Activated CD4-positive, CD25-positive, alpha-beta regulatory T cell treated with anti-CD3 and anti-CD28 coated beads, Interleukin-2, amount 50 U/mL, for 24 hours (primary cell): ENCODE results near the gene TYW1B.
"Not testable (repeated sequence)": the region's sequence is repeated elsewhere in the genome, so short reads cannot be mapped to it uniquely, and the experiment has no call there.

Experiments
- ATAC-seq, 2 donors: fragments of 150-1000 bp; cut with Tn5 transposase; one replicate each; pipeline ENCODE4 v1.10.0; 2021; ENCODE audit warnings: mild to moderate bottlenecking in 1 of 2, moderate library complexity in 1 of 2

Gene TYW1B

GRCh38 chr7:72816370-72817157 is 11.4 kb downstream of the TYW1B start:
- not testable (repeated sequence) for ATAC-seq

GRCh38 chr7:72810437-72810836 is 17.6 kb downstream of the TYW1B start:
- not testable (repeated sequence) for ATAC-seq

GRCh38 chr7:72808511-72808910 is 19.5 kb downstream of the TYW1B start:
- not testable (repeated sequence) for ATAC-seq

- ATAC-seq: not testable (repeated sequence)
These were observed 21.1 kb downstream of the TYW1B start for GRCh38 chr7:72806851-72807250.

GRCh38 chr7:72805526-72806494 is 22.2 kb downstream of the TYW1B start:
- ATAC-seq: no peak

GRCh38 chr7:72803778-72804177 is 24.2 kb downstream of the TYW1B start:
- not testable (repeated sequence) for ATAC-seq

GRCh38 chr7:72801564-72801963 is 26.4 kb downstream of the TYW1B start:
- ATAC-seq: not testable (repeated sequence)

- ATAC-seq: not testable (repeated sequence)
These were observed 32.6 kb downstream of the TYW1B start for GRCh38 chr7:72795401-72795800.

- no peak for ATAC-seq
These were observed 34.2 kb downstream of the TYW1B start for GRCh38 chr7:72793791-72794190.

- not testable (repeated sequence) for ATAC-seq
These were observed 37.3 kb downstream of the TYW1B start for GRCh38 chr7:72790698-72791060.

GRCh38 chr7:72790048-72790697 is 37.8 kb downstream of the TYW1B start:
- ATAC-seq: not testable (repeated sequence)

GRCh38 chr7:72785166-72785955 is 42.6 kb downstream of the TYW1B start:
- ATAC-seq: no peak

- not testable (repeated sequence) for ATAC-seq
These were observed 44.2 kb downstream of the TYW1B start for GRCh38 chr7:72783601-72784370.

GRCh38 chr7:72781631-72782030 is 46.4 kb downstream of the TYW1B start:
- ATAC-seq: no peak

- no peak for ATAC-seq
These were observed 46.8 kb downstream of the TYW1B start for GRCh38 chr7:72781161-72781560.

GRCh38 chr7:72780289-72780894 is 47.6 kb downstream of the TYW1B start:
- ATAC-seq: not testable (repeated sequence)

GRCh38 chr7:72777167-72777566 is 50.8 kb downstream of the TYW1B start:
- ATAC-seq: not testable (repeated sequence)

- not testable (repeated sequence) for ATAC-seq
These were observed 55.4 kb downstream of the TYW1B start for GRCh38 chr7:72772627-72773026.

- ATAC-seq: not testable (repeated sequence)
These were observed 61.0 kb downstream of the TYW1B start for GRCh38 chr7:72766994-72767393.

GRCh38 chr7:72760602-72761001 is 67.4 kb downstream of the TYW1B start:
- no peak for ATAC-seq

GRCh38 chr7:72754312-72754711 is 73.7 kb downstream of the TYW1B start:
- ATAC-seq: no peak
